Measurements from ENCODE around the gene CBFA2T3.

GRCh38 chr16:88830258-88830657 lies 146.7 kb downstream of the CBFA2T3 start:
- TF ChIP-seq CTCF (IDR thresholded peaks at IDR 0.05 in 4 of 5, conservative IDR thresholded peaks at IDR 0.05 in 1 of 5) (no peak), POLR2A (IDR thresholded peaks at IDR 0.05) (no peak)
